Measurements from ENCODE around the gene BRAP. TPM values are rescaled to one million over a fixed set of nuclear protein-coding genes. Genes with fewer than 3 reads are reported as not detected.
"Not testable (repeated sequence)": the region's sequence is repeated elsewhere in the genome, so short reads cannot be mapped to it uniquely, and the experiment has no call there.

BRAP gene
- total and polyA plus RNA-seq, 2 donors (not counting 1 experiment from before 2014, with no cell fraction given), result 19.0 to 21.4 TPM

GRCh38 chr12:111685322-111685810, 390 bp downstream of the BRAP start:
- peak overlapping the region; percentile 80 for H2AFZ ChIP-seq (ENCODE audit: low read length)
- peak in 1 of 2 donors; percentile 6 for DNase-seq (ENCODE audit: low read depth in 2 of 2)
- peaks cover 2% of the 10 kb centered on the region for H3K36me3 ChIP-seq (ENCODE audit: control insufficient read depth, insufficient read depth, low read length)
- no peaks in the 10 kb centered on the region for H3K27me3 ChIP-seq (ENCODE audit: control insufficient read depth, insufficient read depth, low read length)
- H3K9me3 ChIP-seq (ENCODE audit: control insufficient read depth, insufficient read depth, low read depth, low read length), result no peaks in the 10 kb centered on the region
- peak overlapping the region; percentile 92 for H3K4me2 ChIP-seq (ENCODE audit: extremely low read depth, insufficient read depth, low read length)
- H3K4me3 ChIP-seq (replicated peaks in 1 of 4; ENCODE audit: control extremely low read depth in 1 of 4, insufficient read depth in 1 of 4, low read depth in 3 of 4, low read length in 4 of 4), result peak overlapping the region; percentile 86 to 99 (median 92)
- H4K20me1 ChIP-seq (ENCODE audit: control insufficient read depth, extremely low read depth, insufficient read depth, low read length), result no peaks in the 10 kb centered on the region
- H3K27ac ChIP-seq (ENCODE audit: insufficient read depth, low read length), result peak overlapping the region; percentile 91
- TF ChIP-seq CTCF (conservative IDR thresholded peaks at IDR 0.05 in 1 of 2, IDR thresholded peaks at IDR 0.05 in 1 of 2; ENCODE audit: low read depth in 1 of 2, low read length in 2 of 2), result no peak
- H3K4me1 ChIP-seq (ENCODE audit: control insufficient read depth, extremely low read depth, insufficient read depth, low read length), result peaks cover 10% of the 10 kb centered on the region
- peaks cover 38% of the 10 kb centered on the region for H3K79me2 ChIP-seq (ENCODE audit: control insufficient read depth, insufficient read depth, low read length)
- peak overlapping the region; percentile 94 for H3K9ac ChIP-seq (ENCODE audit: insufficient read depth, low read length)

GRCh38 chr12:111684485-111685198, 1.1 kb downstream of the BRAP start:
- Histone ChIP-seq H3K27ac (ENCODE audit: insufficient read depth, low read length) (peak overlapping the region; percentile 91), H3K4me1 (ENCODE audit: control insufficient read depth, extremely low read depth, insufficient read depth, low read length) (peaks cover 10% of the 10 kb centered on the region), H3K4me3 (replicated peaks in 1 of 4; ENCODE audit: control extremely low read depth in 1 of 4, insufficient read depth in 1 of 4, low read depth in 3 of 4, low read length in 4 of 4) (peak overlapping the region; percentile 86 to 99 (median 92)), H3K4me2 (ENCODE audit: extremely low read depth, insufficient read depth, low read length) (peak overlapping the region; percentile 92), H3K9ac (ENCODE audit: insufficient read depth, low read length) (peak overlapping the region; percentile 94), H3K79me2 (ENCODE audit: control insufficient read depth, insufficient read depth, low read length) (peaks cover 38% of the 10 kb centered on the region)
- not testable (repeated sequence) for H3K27me3 ChIP-seq (ENCODE audit: control insufficient read depth, insufficient read depth, low read length); H3K9me3 ChIP-seq (ENCODE audit: control insufficient read depth, insufficient read depth, low read depth, low read length); H3K36me3 ChIP-seq (ENCODE audit: control insufficient read depth, insufficient read depth, low read length); H2AFZ ChIP-seq (ENCODE audit: low read length); H4K20me1 ChIP-seq (ENCODE audit: control insufficient read depth, extremely low read depth, insufficient read depth, low read length)
- peak in 1 of 2 donors; percentile 11 for DNase-seq (ENCODE audit: low read depth in 2 of 2)

- no peaks in the 10 kb centered on the region for H3K9me3 ChIP-seq (ENCODE audit: control insufficient read depth, insufficient read depth, low read depth, low read length)
- H3K9ac ChIP-seq (ENCODE audit: insufficient read depth, low read length), result no peak overlapping the region
- H3K79me2 ChIP-seq (ENCODE audit: control insufficient read depth, insufficient read depth, low read length), result no peaks in the 10 kb centered on the region
- no peak for DNase-seq (ENCODE audit: low read depth in 2 of 2)
- H3K27ac ChIP-seq (ENCODE audit: insufficient read depth, low read length), result no peak overlapping the region
- H3K4me2 ChIP-seq (ENCODE audit: extremely low read depth, insufficient read depth, low read length), result no peak overlapping the region
- H3K4me1 ChIP-seq (ENCODE audit: control insufficient read depth, extremely low read depth, insufficient read depth, low read length), result no peaks in the 10 kb centered on the region
- H2AFZ ChIP-seq (ENCODE audit: low read length), result no peak overlapping the region
- H3K4me3 ChIP-seq (replicated peaks in 1 of 4; ENCODE audit: control extremely low read depth in 1 of 4, insufficient read depth in 1 of 4, low read depth in 3 of 4, low read length in 4 of 4), result no peak overlapping the region
- H3K36me3 ChIP-seq (ENCODE audit: control insufficient read depth, insufficient read depth, low read length), result peaks cover 11% of the 10 kb centered on the region
- no peak for TF ChIP-seq CTCF (conservative IDR thresholded peaks at IDR 0.05 in 1 of 2, IDR thresholded peaks at IDR 0.05 in 1 of 2; ENCODE audit: low read depth in 1 of 2, low read length in 2 of 2)
- TF ChIP-seq EZH2 (IDR thresholded peaks at IDR 0.05; ENCODE audit: low read length, missing control alignments), result no peak
- H4K20me1 ChIP-seq (ENCODE audit: control insufficient read depth, extremely low read depth, insufficient read depth, low read length), result no peaks in the 10 kb centered on the region
- no peaks in the 10 kb centered on the region for H3K27me3 ChIP-seq (ENCODE audit: control insufficient read depth, insufficient read depth, low read length)
These were observed 8.6 kb downstream of the BRAP start for GRCh38 chr12:111677186-111677585.

All from fibroblast of lung (primary cell).